KMS-11 (cell line): ENCODE results near the gene GPC3.

Experiments used
- H2AFZ ChIP-seq: fragments of 200-600 bp; sonication (generic); 2 replicates; pipeline ENCODE4 v1.6.1; 2016; ENCODE audit warnings: antibody characterized with exemption, mixed run types, low read depth
- H3K27ac ChIP-seq: fragments of 200-600 bp; sonication (generic); 2 replicates; pipeline ENCODE4 v1.6.1; 2016; ENCODE audit warnings: mild to moderate bottlenecking, mixed run types
- H3K27me3 ChIP-seq: fragments of 200-600 bp; sonication (generic); 2 replicates; pipeline ENCODE4 v1.6.1; 2017; ENCODE audit warnings: mild to moderate bottlenecking, low read depth, mixed run types, moderate library complexity; ENCODE audit not compliant: insufficient read depth
- H3K36me3 ChIP-seq: fragments of 200-600 bp; sonication (generic); 2 replicates; pipeline ENCODE4 v1.6.1; 2017; ENCODE audit warnings: mild to moderate bottlenecking, mixed run types; ENCODE audit not compliant: insufficient read depth
- H3K4me1 ChIP-seq: fragments of 200-600 bp; sonication (generic); 2 replicates; pipeline ENCODE4 v1.6.1; 2016; ENCODE audit warnings: mild to moderate bottlenecking, low read depth, mixed run types; ENCODE audit not compliant: poor library complexity, severe bottlenecking
- H3K4me2 ChIP-seq: fragments of 200-600 bp; sonication (generic); 2 replicates; pipeline ENCODE4 v1.7.0; 2016; ENCODE audit warnings: mild to moderate bottlenecking, mixed run types
- H3K4me3 ChIP-seq: fragments of 200-600 bp; sonication (generic); IDR thresholded peaks from 2 replicates; pipeline ENCODE4 v1.6.1; 2017; ENCODE audit warnings: low read depth, low read length, mixed read lengths; ENCODE audit not compliant: insufficient read depth
- H3K79me2 ChIP-seq: fragments of 200-600 bp; sonication (generic); 2 replicates; pipeline ENCODE4 v1.6.1; 2016; ENCODE audit warnings: low read depth, mixed run types; ENCODE audit not compliant: insufficient read depth
- H3K9ac ChIP-seq: fragments of 200-600 bp; sonication (generic); 2 replicates; pipeline ENCODE4 v1.6.1; 2016; ENCODE audit warnings: mild to moderate bottlenecking, mixed run types
- H4K20me1 ChIP-seq: fragments of 200-600 bp; sonication (generic); 2 replicates; pipeline ENCODE4 v1.6.1; 2016; ENCODE audit warnings: mild to moderate bottlenecking, mixed run types; ENCODE audit not compliant: insufficient read depth
- TF ChIP-seq, protein P1 (sequence below): fragments of 200-600 bp; sonication (generic); conservative IDR thresholded peaks from 2 replicates; pipeline ENCODE4 v1.6.1; 2017; ENCODE audit warnings: low read depth, mild to moderate bottlenecking, antibody characterized with exemption, low read length, moderate library complexity, mixed read lengths

Gene GPC3

DNA sequence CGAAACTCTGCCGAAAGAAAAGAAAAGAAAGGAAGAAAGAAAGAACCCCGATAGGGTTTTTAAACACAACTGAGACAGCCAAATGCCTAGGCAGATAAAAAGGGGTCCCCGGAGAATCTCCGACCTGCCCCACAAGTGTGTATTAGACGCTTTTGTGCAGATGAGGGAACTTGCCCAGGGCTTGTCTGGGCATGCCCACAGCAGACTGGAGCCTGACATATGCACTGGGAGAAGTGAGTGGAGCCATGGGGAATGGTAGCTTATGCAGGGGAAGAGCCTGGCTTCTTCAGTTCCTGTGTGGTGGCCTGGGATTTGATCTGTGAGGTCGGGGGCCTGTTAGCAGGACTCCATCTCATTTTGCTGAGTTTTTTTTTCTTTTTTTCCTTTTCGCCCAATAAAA is 199.0 kb downstream of the GPC3 start:
- H3K27ac ChIP-seq: no peak overlapping the region
- H3K4me3 ChIP-seq: no peak overlapping the region
- H3K36me3 ChIP-seq: no peaks in the 10 kb centered on the region
- no peaks in the 10 kb centered on the region for H4K20me1 ChIP-seq
- no peaks in the 10 kb centered on the region for H3K4me1 ChIP-seq
- H3K27me3 ChIP-seq: no peaks in the 10 kb centered on the region
- no peak overlapping the region for H2AFZ ChIP-seq
- TF ChIP-seq, protein P1, sequence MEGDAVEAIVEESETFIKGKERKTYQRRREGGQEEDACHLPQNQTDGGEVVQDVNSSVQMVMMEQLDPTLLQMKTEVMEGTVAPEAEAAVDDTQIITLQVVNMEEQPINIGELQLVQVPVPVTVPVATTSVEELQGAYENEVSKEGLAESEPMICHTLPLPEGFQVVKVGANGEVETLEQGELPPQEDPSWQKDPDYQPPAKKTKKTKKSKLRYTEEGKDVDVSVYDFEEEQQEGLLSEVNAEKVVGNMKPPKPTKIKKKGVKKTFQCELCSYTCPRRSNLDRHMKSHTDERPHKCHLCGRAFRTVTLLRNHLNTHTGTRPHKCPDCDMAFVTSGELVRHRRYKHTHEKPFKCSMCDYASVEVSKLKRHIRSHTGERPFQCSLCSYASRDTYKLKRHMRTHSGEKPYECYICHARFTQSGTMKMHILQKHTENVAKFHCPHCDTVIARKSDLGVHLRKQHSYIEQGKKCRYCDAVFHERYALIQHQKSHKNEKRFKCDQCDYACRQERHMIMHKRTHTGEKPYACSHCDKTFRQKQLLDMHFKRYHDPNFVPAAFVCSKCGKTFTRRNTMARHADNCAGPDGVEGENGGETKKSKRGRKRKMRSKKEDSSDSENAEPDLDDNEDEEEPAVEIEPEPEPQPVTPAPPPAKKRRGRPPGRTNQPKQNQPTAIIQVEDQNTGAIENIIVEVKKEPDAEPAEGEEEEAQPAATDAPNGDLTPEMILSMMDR: no peak
- no peak overlapping the region for H3K4me2 ChIP-seq
- H3K9ac ChIP-seq: no peak overlapping the region
- H3K79me2 ChIP-seq: no peaks in the 10 kb centered on the region

DNA sequence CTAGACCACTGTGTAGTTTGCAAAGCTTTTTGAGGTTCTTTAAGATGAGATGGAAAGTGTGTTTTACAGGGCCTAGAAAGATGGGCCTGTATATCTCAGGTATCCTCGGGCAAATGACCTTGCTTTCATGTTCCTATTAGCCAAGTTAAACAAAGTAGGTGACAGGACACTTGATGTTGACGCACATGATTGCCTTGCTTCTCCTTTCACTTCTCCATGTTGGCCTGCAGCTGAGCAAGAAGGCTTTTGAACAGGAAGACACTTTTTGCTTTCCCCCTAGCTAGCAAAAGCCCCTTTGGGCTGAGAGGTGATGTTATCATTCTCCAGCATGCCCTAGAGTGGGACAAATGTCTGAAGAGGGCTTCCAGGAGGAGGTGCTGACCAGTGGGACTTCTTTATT is 202.1 kb downstream of the GPC3 start:
- Histone ChIP-seq H3K36me3 (no peaks in the 10 kb centered on the region), H3K79me2 (no peaks in the 10 kb centered on the region), H3K27ac (no peak overlapping the region), H2AFZ (no peak overlapping the region), H3K9ac (no peak overlapping the region), H3K4me2 (no peak overlapping the region), H3K27me3 (no peaks in the 10 kb centered on the region), H4K20me1 (no peaks in the 10 kb centered on the region), H3K4me1 (no peaks in the 10 kb centered on the region), H3K4me3 (no peak overlapping the region)
- TF ChIP-seq, protein P1: no peak

DNA sequence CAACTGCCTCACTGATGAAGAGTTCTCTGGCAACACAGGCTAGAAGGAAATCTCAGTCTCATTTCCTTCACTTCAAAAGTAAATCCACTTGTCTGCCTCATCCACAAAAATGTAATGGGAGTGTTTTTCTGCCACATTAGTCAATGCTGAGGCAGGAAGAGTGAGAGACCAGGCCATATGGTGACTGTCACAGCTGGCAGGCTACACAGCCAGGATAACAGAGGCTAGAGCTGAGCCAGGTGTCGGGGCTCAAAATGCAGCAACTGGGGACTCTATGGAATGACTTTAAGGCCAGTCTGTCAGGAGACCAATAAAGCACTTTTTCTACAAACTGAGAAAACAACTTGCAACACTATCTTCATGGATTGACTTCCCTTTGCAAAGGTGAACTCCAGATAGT is 204.2 kb downstream of the GPC3 start:
- Histone ChIP-seq H3K4me1 (no peaks in the 10 kb centered on the region), H3K27me3 (no peaks in the 10 kb centered on the region), H3K79me2 (no peaks in the 10 kb centered on the region), H3K4me2 (no peak overlapping the region), H3K4me3 (no peak overlapping the region), H3K9ac (no peak overlapping the region), H2AFZ (no peak overlapping the region), H3K36me3 (no peaks in the 10 kb centered on the region), H3K27ac (no peak overlapping the region), H4K20me1 (no peaks in the 10 kb centered on the region)
- TF ChIP-seq, protein P1: no peak

DNA sequence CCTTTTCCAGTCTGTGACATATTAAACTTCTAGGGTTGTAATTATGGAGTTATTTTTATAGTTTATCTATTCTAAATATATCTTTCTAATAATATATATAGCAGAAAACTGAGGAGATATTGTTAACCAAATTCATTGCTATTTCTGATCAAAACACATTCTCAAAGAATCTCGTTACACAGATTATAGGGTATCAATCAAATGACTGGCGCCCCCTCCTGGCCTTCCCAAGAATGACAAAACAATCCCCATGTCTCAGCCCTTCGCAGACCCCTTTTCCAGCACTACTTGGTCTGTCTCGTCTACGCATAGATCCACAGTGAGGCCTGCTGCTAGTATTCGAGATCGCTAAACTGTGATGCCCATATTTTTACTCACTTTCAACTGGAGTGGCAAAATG is 209.3 kb downstream of the GPC3 start:
- no peak overlapping the region for H3K4me2 ChIP-seq
- H3K27ac ChIP-seq: no peak overlapping the region
- TF ChIP-seq, protein P1: peak; percentile 60; the same call in 1 of the 2 replicates
- H3K4me3 ChIP-seq: no peak overlapping the region
- H3K36me3 ChIP-seq: no peaks in the 10 kb centered on the region
- no peaks in the 10 kb centered on the region for H4K20me1 ChIP-seq
- no peak overlapping the region for H2AFZ ChIP-seq
- no peaks in the 10 kb centered on the region for H3K79me2 ChIP-seq
- no peaks in the 10 kb centered on the region for H3K4me1 ChIP-seq
- no peak overlapping the region for H3K9ac ChIP-seq
- H3K27me3 ChIP-seq: no peaks in the 10 kb centered on the region
